DND-41 (cell line): ENCODE data around the gene TPM3.

Source experiments
- ATAC-seq: fragments of 200-7000 bp; cut with Tn5 transposase; 3 replicates; pipeline ENCODE4 v1.9.1; 2021; ENCODE audit warnings: low read depth; ENCODE audit not compliant: insufficient read depth
- DNase-seq: peaks from one replicate; pipeline ENCODE4 v3.0.0-alpha.2; 2020
- H2AFZ ChIP-seq: 2 replicates; pipeline ENCODE4 v1.6.0; 2012; ENCODE audit warnings: low read depth, low read length
- H3K27ac ChIP-seq: 2 replicates; pipeline ENCODE4 v1.5.1; 2012; ENCODE audit warnings: low read length, inconsistent platforms
- H3K27me3 ChIP-seq: fragments of 200-600 bp; sonication (generic); 2 replicates; pipeline ENCODE4 v1.6.0; 2012; ENCODE audit warnings: low read length, mild to moderate bottlenecking, inconsistent platforms; ENCODE audit not compliant: insufficient read depth, poor library complexity
- H3K36me3 ChIP-seq: 2 replicates; pipeline ENCODE4 v1.5.1; 2012; ENCODE audit warnings: low read length, inconsistent platforms; ENCODE audit not compliant: insufficient read depth
- H3K4me1 ChIP-seq: 2 replicates; pipeline ENCODE4 v1.5.1; 2012; ENCODE audit warnings: mild to moderate bottlenecking, low read length; ENCODE audit not compliant: insufficient read depth
- H3K4me2 ChIP-seq: 2 replicates; pipeline ENCODE4 v1.6.0; 2012; ENCODE audit warnings: mild to moderate bottlenecking, moderate library complexity, low read length, inconsistent platforms; ENCODE audit not compliant: insufficient read depth
- H3K4me3 ChIP-seq, 2 experiments: fragments of 200-600 bp in 1 of 2; shearing (Covaris generic) in 1 of 2; 2 replicates each; pipeline ENCODE4 v1.5.1; 2012 to 2016; ENCODE audit warnings: inconsistent platforms in 2 of 2, low read length in 2 of 2, mild to moderate bottlenecking in 2 of 2, low read depth in 1 of 2, moderate library complexity in 1 of 2
- H3K79me2 ChIP-seq: 2 replicates; pipeline ENCODE4 v1.6.0; 2012; ENCODE audit warnings: low read length, inconsistent platforms; ENCODE audit not compliant: insufficient read depth
- H3K9ac ChIP-seq: 2 replicates; pipeline ENCODE4 v1.6.0; 2012; ENCODE audit warnings: low read depth, mild to moderate bottlenecking, inconsistent platforms, low read length, moderate library complexity
- H3K9me3 ChIP-seq: 2 replicates; pipeline ENCODE4 v1.5.1; 2012; ENCODE audit warnings: low read length, moderate library complexity, mild to moderate bottlenecking, inconsistent platforms; ENCODE audit not compliant: insufficient read depth, severe bottlenecking
- H4K20me1 ChIP-seq: 2 replicates; pipeline ENCODE4 v1.6.0; 2012; ENCODE audit warnings: low read length; ENCODE audit not compliant: insufficient read depth
- CTCF ChIP-seq: IDR thresholded peaks from 2 replicates; pipeline ENCODE4 v1.5.1; 2012; ENCODE audit warnings: borderline replicate concordance, low read length, moderate library complexity, mild to moderate bottlenecking; ENCODE audit not compliant: poor library complexity, severe bottlenecking; ENCODE audit errors: extremely low read depth
- EZH2 ChIP-seq: IDR thresholded peaks from 3 replicates; pipeline ENCODE4 v1.6.1; 2012; ENCODE audit warnings: borderline replicate concordance, low read depth, mild to moderate bottlenecking, moderate library complexity, low read length, inconsistent platforms; ENCODE audit not compliant: severe bottlenecking

TPM3 gene

DNA sequence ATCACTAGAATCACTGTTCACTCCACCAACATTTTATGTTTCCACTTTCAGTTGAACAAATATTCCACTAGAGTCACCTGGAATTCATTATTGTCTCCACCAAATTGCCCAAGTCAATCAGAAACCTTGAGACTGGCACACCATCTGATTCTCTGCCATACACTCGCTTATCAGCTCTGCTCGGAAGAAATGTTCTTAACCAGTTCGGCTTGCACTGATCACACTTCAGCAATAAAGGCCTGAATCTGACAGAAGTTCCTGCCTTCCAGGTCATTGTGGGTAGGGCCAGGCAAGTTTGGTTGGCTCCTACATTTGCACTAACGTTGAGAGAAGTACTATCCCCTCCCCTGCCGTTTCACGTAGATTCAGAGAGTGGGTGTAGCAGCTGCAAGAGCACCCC lies 10.0 kb downstream of the TPM3 start:
- Histone ChIP-seq H3K4me3 (peak overlapping the region; percentile 59 to 86; a peak in 3 of 4 replicates), H3K27ac (peak overlapping the region; percentile 87), H3K9me3 (no peaks in the 10 kb centered on the region), H3K9ac (peak overlapping the region; percentile 78), H4K20me1 (peaks cover 53% of the 10 kb centered on the region), H3K4me1 (peaks cover 60% of the 10 kb centered on the region), H3K27me3 (no peaks in the 10 kb centered on the region), H2AFZ (peak overlapping the region; percentile 69; the same call in 1 of the 2 replicates), H3K36me3 (peaks cover 43% of the 10 kb centered on the region), H3K79me2 (peaks cover 64% of the 10 kb centered on the region), H3K4me2 (peak overlapping the region; percentile 92)
- no peak for TF ChIP-seq EZH2
- no peak for TF ChIP-seq CTCF
- ATAC-seq (no peak), DNase-seq (no peak)

- Histone ChIP-seq H3K4me3 (peak overlapping the region in 1 of 2 experiments; percentile 41; a peak in 2 of 4 replicates), H3K27me3 (no peaks in the 10 kb centered on the region), H2AFZ (no peak overlapping the region), H3K4me2 (peak overlapping the region; percentile 92), H3K9ac (0 out of 2 replicates have a peak overlapping the region, but pooled peaks have one; percentile 12), H3K36me3 (peaks cover 60% of the 10 kb centered on the region), H3K4me1 (peaks cover 60% of the 10 kb centered on the region), H3K79me2 (peaks cover 82% of the 10 kb centered on the region), H4K20me1 (peaks cover 71% of the 10 kb centered on the region), H3K27ac (no peak overlapping the region), H3K9me3 (no peaks in the 10 kb centered on the region)
- TF ChIP-seq EZH2 (no peak), CTCF (no peak)
- ATAC-seq (no peak), DNase-seq (no peak)
Observed at GRCh38 chr1:154179946-154180687, 11.8 kb downstream of the TPM3 start.

DNA sequence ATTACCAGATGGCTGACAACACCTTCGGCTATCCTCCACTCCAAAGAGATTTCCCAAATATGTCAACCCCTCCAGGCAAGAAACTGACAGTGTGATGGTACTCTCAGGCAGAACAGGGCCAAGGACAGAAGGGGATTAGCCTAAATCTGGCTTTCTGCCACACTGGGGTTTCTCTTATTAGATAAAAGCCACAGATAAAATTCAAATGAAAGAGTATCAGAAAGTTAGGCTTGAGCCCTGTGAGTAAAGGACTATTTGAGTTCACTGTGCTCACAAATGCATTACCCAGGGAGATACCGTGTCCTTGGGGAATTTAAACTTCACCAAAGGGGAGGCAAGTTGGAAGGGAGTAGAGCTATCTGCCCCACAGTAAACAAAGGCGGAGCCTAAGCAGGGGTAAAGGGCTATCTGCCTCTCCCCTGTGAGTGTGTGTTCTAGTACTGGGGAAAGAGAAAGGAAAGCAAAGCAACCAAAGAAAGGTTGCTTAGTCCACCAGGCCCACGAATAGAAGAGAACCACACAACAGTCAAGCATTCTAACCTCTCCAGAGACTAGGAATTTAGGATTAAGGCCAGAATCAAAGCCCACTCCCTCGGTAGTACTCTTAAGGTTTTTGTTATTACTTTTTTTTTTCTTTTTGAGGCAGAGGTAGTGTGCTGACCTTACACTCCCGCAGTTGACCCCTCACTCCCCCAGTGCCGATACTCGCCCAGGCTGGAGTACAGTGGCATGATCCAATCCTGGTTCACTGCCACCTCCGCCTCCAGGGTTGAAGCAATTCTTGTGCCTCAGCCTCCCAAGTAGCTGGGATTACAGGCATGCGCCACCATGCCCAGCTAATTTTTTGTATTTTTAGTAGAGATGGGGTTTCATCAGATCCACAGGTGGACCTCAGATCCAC lies 12.7 kb downstream of the TPM3 start:
- Histone ChIP-seq H3K79me2 (peaks cover 90% of the 10 kb centered on the region), H4K20me1 (peaks cover 77% of the 10 kb centered on the region), H3K9me3 (no peaks in the 10 kb centered on the region), H3K9ac (no peak overlapping the region), H2AFZ (no peak overlapping the region), H3K4me1 (peaks cover 60% of the 10 kb centered on the region), H3K27ac (no peak overlapping the region), H3K27me3 (no peaks in the 10 kb centered on the region), H3K36me3 (peaks cover 67% of the 10 kb centered on the region), H3K4me2 (peak overlapping the region; percentile 92; the same call in 1 of the 2 replicates), H3K4me3 (peak overlapping the region in 1 of 2 experiments; percentile 1; a peak in 1 of 4 replicates)
- TF ChIP-seq CTCF (no peak), EZH2 (no peak)
- ATAC-seq (no peak), DNase-seq (no peak)
